Mucosa of stomach (tissue), 1 donor: ENCODE measurements around the gene CIAO1.

Experiments
- H3K27me3 ChIP-seq: one replicate; pipeline ENCODE4 v1.7.0; 2013; ENCODE audit warnings: mild to moderate bottlenecking, low read length; ENCODE audit not compliant: control insufficient read depth, insufficient read depth
- H3K36me3 ChIP-seq: one replicate; pipeline ENCODE4 v1.7.0; 2013; ENCODE audit warnings: low read length; ENCODE audit not compliant: control insufficient read depth, insufficient read depth
- H3K4me1 ChIP-seq: one replicate; pipeline ENCODE4 v1.7.0; 2013; ENCODE audit warnings: mild to moderate bottlenecking, low read length; ENCODE audit not compliant: control insufficient read depth, insufficient read depth
- H3K4me3 ChIP-seq: one replicate; pipeline ENCODE4 v1.7.0; 2013; ENCODE audit warnings: low read length
- H3K9ac ChIP-seq: one replicate; pipeline ENCODE4 v1.7.0; 2013; ENCODE audit warnings: mild to moderate bottlenecking, low read length, moderate library complexity
- H3K9me3 ChIP-seq: one replicate; pipeline ENCODE4 v1.7.0; 2013; ENCODE audit warnings: mild to moderate bottlenecking, low read length, moderate library complexity; ENCODE audit not compliant: control insufficient read depth
- donor health status: Pancreatic carcinoma.

The CIAO1 gene

DNA sequence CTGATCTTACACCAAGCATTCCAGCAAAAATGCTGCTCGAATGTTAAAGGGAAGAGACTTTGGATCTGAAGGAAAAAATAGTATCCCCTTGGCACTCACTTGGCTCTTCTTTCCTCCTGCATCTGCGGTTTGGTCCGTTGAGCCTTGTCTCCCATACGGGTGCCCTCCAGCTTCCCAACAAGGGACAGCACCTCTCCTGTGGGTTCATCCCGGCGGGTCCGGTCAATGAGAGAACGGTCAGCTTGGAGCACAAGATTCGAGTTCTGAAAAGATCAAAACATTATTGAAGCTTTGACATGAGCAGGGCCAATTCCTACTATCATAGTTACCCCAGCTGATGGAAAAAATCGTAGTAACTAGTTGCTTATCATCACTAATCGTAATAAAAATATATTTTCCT lies 38.6 kb downstream of the CIAO1 start:
- peak overlapping the region; percentile 80 for H3K4me3 ChIP-seq
- no peaks in the 10 kb centered on the region for H3K9me3 ChIP-seq
- H3K9ac ChIP-seq: peak overlapping the region; percentile 82
- H3K27me3 ChIP-seq: no peaks in the 10 kb centered on the region
- H3K36me3 ChIP-seq: peaks cover 5% of the 10 kb centered on the region
- H3K4me1 ChIP-seq: peaks cover 11% of the 10 kb centered on the region

- peaks cover 11% of the 10 kb centered on the region for H3K4me1 ChIP-seq
- peak within 1 kb of the TSS; percentile 80 for H3K4me3 ChIP-seq
- H3K36me3 ChIP-seq: peaks cover 5% of the 10 kb centered on the region
- H3K9me3 ChIP-seq: no peaks in the 10 kb centered on the region
- H3K9ac ChIP-seq: peak within 1 kb of the TSS; percentile 82
- no peaks in the 10 kb centered on the region for H3K27me3 ChIP-seq
These were observed 39.3 kb downstream of the CIAO1 start, which contains the start of gene SNRNP200 for GRCh38 chr2:96305091-96305978. SNRNP200 (minus strand) TSS chr2:96305546; CDS start chr2:96305437, 109 bp downstream.

- Histone ChIP-seq H3K9me3 (no peaks in the 10 kb centered on the region), H3K4me1 (peaks cover 11% of the 10 kb centered on the region), H3K27me3 (no peaks in the 10 kb centered on the region), H3K9ac (peak overlapping the region; percentile 82), H3K36me3 (peaks cover 5% of the 10 kb centered on the region), H3K4me3 (peak overlapping the region; percentile 80)
These were observed 39.9 kb downstream of the CIAO1 start for GRCh38 chr2:96305979-96306308.

DNA sequence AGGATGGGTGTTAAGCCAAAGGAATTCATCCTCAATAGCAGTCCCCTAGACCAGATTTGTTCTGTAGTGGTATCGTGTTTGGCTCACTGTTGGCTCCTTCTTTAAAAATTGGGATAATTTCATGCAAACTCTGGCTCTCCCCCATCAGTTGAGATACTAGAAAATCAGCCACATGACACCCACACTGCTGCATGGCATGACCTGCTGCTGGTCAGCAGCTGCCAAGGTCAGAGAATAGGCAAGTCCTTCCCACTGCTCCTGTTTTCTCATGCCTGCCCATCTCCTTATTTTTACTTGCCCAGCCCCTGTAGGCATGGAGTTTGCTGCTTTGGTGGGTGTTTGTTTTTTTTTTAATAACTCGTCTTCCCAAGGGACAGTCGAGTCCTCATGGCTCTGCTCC lies 40.3 kb downstream of the CIAO1 start:
- Histone ChIP-seq H3K9me3 (no peaks in the 10 kb centered on the region), H3K9ac (peak overlapping the region; percentile 82), H3K27me3 (no peaks in the 10 kb centered on the region), H3K4me3 (peak overlapping the region; percentile 80), H3K36me3 (peaks cover 5% of the 10 kb centered on the region), H3K4me1 (peaks cover 11% of the 10 kb centered on the region)

DNA sequence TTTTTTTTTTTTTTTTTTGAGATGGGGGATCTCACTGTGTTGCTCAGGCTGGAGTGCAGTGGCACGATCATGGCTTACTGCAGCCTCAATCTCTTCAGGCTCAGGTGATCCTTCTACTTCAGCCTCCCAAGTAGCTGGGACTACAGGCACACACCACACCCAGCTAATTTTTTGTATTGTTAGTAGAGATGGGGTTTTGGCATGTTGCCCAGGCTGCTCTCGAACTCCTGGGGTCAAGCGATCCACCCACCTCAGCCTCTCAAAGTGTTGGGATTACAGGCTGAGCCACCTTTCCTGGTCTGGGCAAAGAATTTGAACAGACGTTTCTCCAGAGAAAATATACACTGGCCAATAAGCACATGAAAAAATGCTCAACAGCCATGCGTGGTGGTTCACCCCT lies 42.2 kb downstream of the CIAO1 start:
- no peaks in the 10 kb centered on the region for H3K27me3 ChIP-seq
- peaks cover 11% of the 10 kb centered on the region for H3K4me1 ChIP-seq
- H3K36me3 ChIP-seq: no peaks in the 10 kb centered on the region
- no peak overlapping the region for H3K9ac ChIP-seq
- H3K4me3 ChIP-seq: no peak overlapping the region
- H3K9me3 ChIP-seq: no peaks in the 10 kb centered on the region

- Histone ChIP-seq H3K27me3 (peaks cover 19% of the 10 kb centered on the region), H3K36me3 (no peaks in the 10 kb centered on the region), H3K9me3 (no peaks in the 10 kb centered on the region), H3K4me3 (no peak overlapping the region), H3K9ac (no peak overlapping the region), H3K4me1 (no peaks in the 10 kb centered on the region)
These were observed 49.0 kb downstream of the CIAO1 start for GRCh38 chr2:96315005-96315399.

GRCh38 chr2:96315400-96316071 lies 49.5 kb downstream of the CIAO1 start:
- H3K9ac ChIP-seq: no peak overlapping the region
- H3K36me3 ChIP-seq: no peaks in the 10 kb centered on the region
- no peaks in the 10 kb centered on the region for H3K9me3 ChIP-seq
- H3K27me3 ChIP-seq: peaks cover 24% of the 10 kb centered on the region
- no peak overlapping the region for H3K4me3 ChIP-seq
- H3K4me1 ChIP-seq: no peaks in the 10 kb centered on the region

DNA sequence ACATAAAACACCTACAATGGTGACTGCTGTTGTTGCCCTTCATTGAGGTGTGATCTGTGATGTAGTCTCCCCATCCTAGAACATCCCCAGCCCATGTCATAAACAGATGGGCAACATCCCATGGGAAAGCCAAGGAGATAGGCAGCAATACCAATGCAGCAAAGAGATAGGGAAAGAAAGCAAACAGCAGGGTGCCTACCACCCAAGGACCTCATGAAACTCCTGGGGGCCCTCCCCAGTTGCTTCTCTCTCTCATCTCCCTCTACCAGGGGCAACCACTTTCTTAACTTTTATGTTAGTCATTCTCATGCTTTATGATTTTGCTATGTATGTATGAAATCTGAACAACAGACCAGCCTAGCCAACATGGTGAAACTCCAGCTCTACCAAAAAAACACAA lies 51.0 kb downstream of the CIAO1 start:
- peaks cover 39% of the 10 kb centered on the region for H3K27me3 ChIP-seq
- H3K4me1 ChIP-seq: peaks cover 7% of the 10 kb centered on the region
- no peaks in the 10 kb centered on the region for H3K36me3 ChIP-seq
- no peaks in the 10 kb centered on the region for H3K9me3 ChIP-seq
- H3K9ac ChIP-seq: no peak overlapping the region
- no peak overlapping the region for H3K4me3 ChIP-seq

- peaks cover 9% of the 10 kb centered on the region for H3K4me1 ChIP-seq
- no peaks in the 10 kb centered on the region for H3K36me3 ChIP-seq
- H3K27me3 ChIP-seq: peaks cover 43% of the 10 kb centered on the region
These were observed 51.6 kb downstream of the CIAO1 start for GRCh38 chr2:96317584-96317997.

DNA sequence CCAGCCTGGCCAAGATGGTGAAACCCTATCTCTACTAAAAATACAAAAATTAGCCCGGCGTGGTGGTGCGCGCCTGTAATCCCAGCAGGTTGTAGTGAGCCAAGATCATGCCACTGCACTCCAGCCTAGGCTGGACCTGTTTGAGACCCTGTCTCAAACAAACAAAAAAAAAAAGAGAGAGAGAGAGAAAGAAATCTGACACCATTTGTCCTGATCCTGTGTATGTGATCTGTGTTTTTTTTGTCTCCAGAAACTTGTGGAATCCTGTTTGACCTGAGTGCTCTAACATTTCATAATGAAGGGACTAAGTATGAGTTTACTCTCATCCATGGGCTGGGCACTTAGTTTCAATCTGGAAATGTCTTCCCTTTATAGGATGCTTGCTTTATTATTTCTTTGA lies 52.7 kb downstream of the CIAO1 start:
- no peak overlapping the region for H3K4me3 ChIP-seq
- H3K9ac ChIP-seq: no peak overlapping the region
- peaks cover 52% of the 10 kb centered on the region for H3K27me3 ChIP-seq
- no peaks in the 10 kb centered on the region for H3K9me3 ChIP-seq
- H3K4me1 ChIP-seq: peaks cover 9% of the 10 kb centered on the region
- H3K36me3 ChIP-seq: no peaks in the 10 kb centered on the region

More at GRCh38 chr2:96317584-96317997, 51.6 kb downstream of the CIAO1 start:
- Histone ChIP-seq H3K9ac (no peak overlapping the region), H3K4me3 (no peak overlapping the region), H3K9me3 (no peaks in the 10 kb centered on the region)

DNA sequence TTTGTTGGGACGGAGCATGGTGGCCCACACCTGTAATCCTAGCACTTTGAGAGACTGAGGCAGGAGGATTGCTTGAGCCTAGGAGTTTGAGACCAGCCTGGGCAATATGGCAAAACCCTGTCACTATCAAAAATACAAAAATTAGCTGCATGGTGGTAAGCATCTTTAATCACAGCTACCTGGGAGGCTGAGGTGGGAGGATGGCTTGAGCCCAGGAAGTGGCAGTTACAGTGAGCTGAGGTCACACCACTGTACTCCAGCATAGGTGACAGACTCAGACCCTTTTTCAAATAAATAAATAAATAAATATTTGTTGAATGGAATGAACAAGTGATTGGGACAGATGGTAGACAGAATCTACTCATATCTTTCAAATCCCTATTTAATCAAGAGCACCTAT lies 53.4 kb downstream of the CIAO1 start:
- Histone ChIP-seq H3K9ac (no peak overlapping the region), H3K4me3 (no peak overlapping the region), H3K9me3 (no peaks in the 10 kb centered on the region), H3K4me1 (peaks cover 9% of the 10 kb centered on the region), H3K27me3 (peaks cover 58% of the 10 kb centered on the region), H3K36me3 (no peaks in the 10 kb centered on the region)

GRCh38 chr2:96320326-96320725 lies 54.3 kb downstream of the CIAO1 start:
- peaks cover 10% of the 10 kb centered on the region for H3K4me1 ChIP-seq
- H3K9ac ChIP-seq: no peak overlapping the region
- H3K9me3 ChIP-seq: no peaks in the 10 kb centered on the region
- H3K36me3 ChIP-seq: no peaks in the 10 kb centered on the region
- H3K4me3 ChIP-seq: no peak overlapping the region
- peaks cover 66% of the 10 kb centered on the region for H3K27me3 ChIP-seq
